GM18507 (cell line): ENCODE results near the gene KRTAP1-1.
"Not testable (repeated sequence)": the region's sequence is repeated elsewhere in the genome, so short reads cannot be mapped to it uniquely, and the experiment has no call there.

Source experiments
- DNase-seq: peaks from one replicate; pipeline ENCODE4 v3.0.0; 2011; ENCODE audit warnings: low read depth; ENCODE audit not compliant: insufficient read length; ENCODE audit errors: extremely low spot score
- FAIRE-seq: peaks from 2 replicates; lab custom pipeline; 2011; peaks lifted over from hg19 to GRCh38; lab: Jason Lieb, UNC

KRTAP1-1 gene

DNA sequence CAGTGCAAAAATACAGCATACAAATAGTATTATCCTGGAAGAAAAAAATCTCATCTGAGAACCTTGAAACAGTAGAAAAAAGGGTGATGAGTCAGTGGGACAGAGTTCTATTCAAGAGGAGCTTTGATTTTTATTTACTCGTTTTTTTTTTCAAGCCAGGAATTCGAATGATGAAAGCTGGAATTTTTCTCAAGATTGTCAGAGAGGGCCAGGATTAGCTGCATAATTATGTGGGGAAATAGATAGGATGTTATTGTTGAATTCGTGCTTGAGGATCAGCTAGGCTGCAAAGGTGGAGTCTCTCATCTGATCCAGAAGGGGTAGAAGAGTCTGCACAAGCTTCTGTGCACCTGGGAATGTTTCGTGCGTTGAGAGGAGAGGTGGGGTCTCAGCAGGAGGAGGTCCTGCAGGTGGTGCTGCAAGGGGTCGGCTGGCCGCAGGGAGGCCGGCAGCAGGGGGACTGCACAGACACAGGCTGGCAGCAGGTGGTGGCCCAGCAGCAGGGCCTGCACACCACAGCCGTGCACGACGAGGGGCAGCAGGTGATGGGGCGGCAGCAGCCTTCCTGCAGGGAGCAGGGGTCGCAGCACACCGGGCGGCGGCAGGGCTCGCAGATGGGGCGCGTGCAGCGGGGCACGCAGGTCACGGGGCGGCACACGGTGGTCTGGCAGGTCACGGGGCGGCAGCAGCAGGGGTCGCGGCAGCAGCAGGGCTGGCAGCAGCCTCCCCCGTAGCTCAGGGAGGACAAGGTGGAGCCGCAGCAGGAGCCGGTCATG is 18.2 kb upstream of the KRTAP1-1 start:
- not testable (repeated sequence) for DNase-seq, FAIRE-seq

DNA sequence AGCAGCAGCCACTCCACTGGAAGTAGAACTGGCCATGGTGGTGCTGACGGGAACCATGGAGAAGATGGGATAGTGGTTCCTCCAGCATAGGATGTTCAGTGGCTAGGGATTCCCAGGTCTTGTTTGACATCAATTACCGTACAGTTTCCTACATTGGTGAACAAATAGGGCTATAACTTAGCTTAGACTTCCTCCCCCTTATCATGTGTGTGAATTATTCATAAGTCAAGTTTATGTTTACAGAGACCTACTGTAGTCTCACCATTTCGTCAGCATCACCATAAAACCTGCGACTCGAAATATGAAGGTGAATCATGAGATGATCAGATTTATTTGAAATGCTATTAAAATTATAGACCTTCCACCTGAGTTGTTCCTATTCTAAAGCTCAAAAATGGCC is 17.5 kb upstream of the KRTAP1-1 start:
- no peak for DNase-seq
- no peak for FAIRE-seq

DNA sequence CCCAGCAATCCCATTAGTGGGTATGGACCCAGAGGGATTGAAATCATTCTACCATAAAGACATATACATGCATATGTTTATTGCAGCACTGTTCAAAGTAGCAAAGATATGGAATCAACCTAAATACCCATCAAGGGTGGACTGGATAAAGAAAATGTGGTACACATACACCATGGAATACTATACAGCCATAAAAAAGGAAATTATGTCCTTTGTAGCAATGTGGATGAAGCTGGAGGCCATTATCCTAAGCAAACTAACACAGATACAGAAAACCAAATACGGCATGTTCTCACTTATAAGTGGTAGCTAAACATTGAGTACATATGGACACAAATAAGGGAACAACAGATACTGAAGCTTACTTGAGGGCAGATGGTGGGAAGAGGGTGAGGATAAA is 16.3 kb upstream of the KRTAP1-1 start:
- FAIRE-seq: no peak
- no peak for DNase-seq

GRCh38 chr17:41055130-41055529 is 13.9 kb upstream of the KRTAP1-1 start, which contains the start of gene KRTAP2-2:
KRTAP2-2 (minus strand) TSS chr17:41055230; CDS start chr17:41055211, 19 bp downstream.
- not testable (repeated sequence) for DNase-seq, FAIRE-seq

DNA sequence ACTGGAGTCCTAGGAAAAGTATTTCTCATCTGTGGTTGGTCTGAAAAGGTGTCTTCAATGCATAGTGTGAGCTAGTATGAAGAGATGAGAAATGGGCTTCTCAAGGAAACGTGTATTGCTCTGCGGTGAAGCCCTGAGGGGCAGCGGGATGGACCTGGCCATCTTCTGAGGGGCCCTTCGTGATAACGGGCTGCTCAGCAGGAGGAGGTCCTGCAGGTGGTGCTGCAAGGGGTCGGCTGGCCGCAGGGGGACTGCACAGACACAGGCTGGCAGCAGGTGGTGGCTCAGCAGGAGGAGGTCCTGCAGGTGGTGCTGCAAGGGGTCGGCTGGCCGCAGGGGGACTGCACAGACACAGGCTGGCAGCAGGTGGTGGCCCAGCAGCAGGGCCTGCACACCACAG is 13.3 kb upstream of the KRTAP1-1 start:
- DNase-seq, FAIRE-seq: not testable (repeated sequence)

- no peak for FAIRE-seq
- no peak for DNase-seq
Measured at GRCh38 chr17:41054025-41054424, 12.8 kb upstream of the KRTAP1-1 start.

DNA sequence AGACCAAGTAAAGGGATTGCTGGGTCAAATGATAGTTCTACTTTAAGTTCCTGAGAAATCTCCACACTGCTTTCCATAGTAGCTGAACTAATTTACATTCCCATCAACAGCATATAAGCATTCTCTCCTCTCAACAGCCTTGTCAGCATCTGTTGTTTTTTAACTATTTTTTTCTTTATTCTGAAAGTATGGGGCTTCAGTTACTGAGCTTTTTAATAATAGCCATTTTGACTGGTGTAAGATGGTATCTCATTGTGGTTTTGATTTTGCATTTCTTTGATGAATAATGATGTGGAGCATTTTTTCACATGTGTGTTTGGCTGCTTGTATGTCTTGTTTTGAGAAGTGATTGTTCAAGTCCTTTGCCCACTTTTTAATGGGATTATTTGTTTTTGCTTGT is 11.3 kb upstream of the KRTAP1-1 start:
- DNase-seq (no peak), FAIRE-seq (no peak)

GRCh38 chr17:41049110-41049509 is 7.9 kb upstream of the KRTAP1-1 start:
- FAIRE-seq (no peak), DNase-seq (peak; percentile 17)

DNA sequence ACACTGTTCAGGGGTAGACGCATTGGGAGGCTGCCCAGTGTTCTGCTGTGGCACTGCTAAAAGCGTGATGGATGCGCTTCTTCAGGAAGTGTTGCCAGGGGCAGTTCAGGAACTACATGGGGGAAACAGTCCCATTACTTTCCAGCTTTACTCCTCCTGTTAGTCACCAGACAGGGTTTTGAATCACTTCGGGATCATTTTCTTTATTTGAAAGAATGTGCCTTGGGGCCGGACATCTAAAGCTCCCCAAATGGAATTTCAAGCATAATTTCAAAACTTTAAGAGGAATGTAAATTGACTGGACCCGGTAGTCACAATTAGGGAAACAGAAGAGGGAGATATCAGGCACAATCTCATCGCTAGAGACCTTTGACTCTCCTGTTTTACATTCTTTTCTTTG is 7.2 kb upstream of the KRTAP1-1 start:
- DNase-seq: no peak
- FAIRE-seq: no peak

- FAIRE-seq, DNase-seq: not testable (repeated sequence)
Measured at GRCh38 chr17:41046735-41047465, 5.7 kb upstream of the KRTAP1-1 start, which contains the start of gene KRTAP2-1. KRTAP2-1 (minus strand) TSS chr17:41047316; CDS start chr17:41047267, 49 bp downstream.

- FAIRE-seq: no peak
- DNase-seq: no peak
Measured at GRCh38 chr17:41042953-41043352, 1.7 kb upstream of the KRTAP1-1 start.

- FAIRE-seq (no peak), DNase-seq (no peak)
Measured at GRCh38 chr17:41037853-41038350, 3.3 kb downstream of the KRTAP1-1 start.

GRCh38 chr17:41034346-41034935 is 6.8 kb downstream of the KRTAP1-1 start, which contains the start of gene KRTAP1-3:
KRTAP1-3 (minus strand) TSS chr17:41034874; CDS start chr17:41034821, 53 bp downstream.
- not testable (repeated sequence) for FAIRE-seq

DNA sequence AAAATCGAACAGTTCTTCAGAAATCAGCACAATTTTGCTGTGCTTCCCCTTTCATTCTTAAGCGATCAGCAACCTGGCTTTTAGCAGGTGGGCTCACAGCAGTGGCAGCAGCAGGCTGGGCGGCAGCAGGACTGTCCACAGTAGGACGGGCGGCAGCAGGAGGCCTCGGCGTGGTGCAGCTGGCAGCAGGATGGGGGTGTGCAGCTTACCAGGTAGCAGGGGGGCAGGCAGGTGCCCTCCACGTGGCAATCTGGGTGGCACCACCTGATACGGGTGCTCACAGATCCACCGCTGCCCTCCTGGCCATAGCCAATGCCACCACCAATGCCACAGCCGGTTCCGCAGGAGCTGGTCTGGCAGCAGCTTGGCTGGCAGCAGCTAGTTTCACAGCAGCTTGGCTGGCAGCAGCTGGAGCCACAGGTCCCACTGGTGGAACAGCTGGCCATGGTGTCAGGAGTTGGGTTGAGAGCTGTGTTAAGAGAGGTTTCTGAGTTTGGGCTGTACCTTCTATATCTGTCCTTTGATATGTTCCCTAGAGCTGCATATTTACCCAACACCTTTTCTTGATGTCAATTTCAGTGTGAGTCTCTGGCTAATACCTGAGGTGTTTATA is 11.5 kb downstream of the KRTAP1-1 start, which contains the start of gene KRTAP1-4:
Gene KRTAP1-4 (minus strand): TSS at position 563 of the 613 bp plus-strand sequence. CDS start 117 bp downstream, at position 446.
- FAIRE-seq (no peak), DNase-seq (no peak)

More at GRCh38 chr17:41034346-41034935, 6.8 kb downstream of the KRTAP1-1 start, which contains the start of gene KRTAP1-3:
- DNase-seq: not testable (repeated sequence)

GRCh38 chr17:41026715-41027471 is 14.4 kb downstream of the KRTAP1-1 start, which contains the start of gene KRTAP1-5:
KRTAP1-5 (minus strand) TSS chr17:41027208; CDS start chr17:41027155, 53 bp downstream.
- DNase-seq: no peak
- no peak for FAIRE-seq

DNA sequence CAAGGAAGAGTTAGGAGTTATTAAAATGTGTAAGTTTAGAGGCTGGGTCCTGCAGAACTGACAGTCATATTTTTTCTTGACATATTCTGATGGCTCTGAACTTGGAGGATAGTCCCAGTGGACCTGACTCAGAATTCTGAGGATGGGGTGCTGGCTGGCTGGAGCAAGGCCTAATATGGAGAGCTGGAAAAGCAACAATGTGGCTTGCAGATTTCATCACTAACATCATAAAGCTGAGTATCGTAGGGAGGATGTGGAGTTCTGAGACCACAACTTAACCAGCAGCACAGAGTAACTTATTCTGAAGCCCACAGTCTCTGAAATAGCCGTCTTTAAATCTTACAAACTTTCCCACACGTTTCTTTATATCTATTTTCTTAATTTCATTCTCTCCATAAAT is 16.6 kb downstream of the KRTAP1-1 start:
- no peak for FAIRE-seq
- no peak for DNase-seq

DNA sequence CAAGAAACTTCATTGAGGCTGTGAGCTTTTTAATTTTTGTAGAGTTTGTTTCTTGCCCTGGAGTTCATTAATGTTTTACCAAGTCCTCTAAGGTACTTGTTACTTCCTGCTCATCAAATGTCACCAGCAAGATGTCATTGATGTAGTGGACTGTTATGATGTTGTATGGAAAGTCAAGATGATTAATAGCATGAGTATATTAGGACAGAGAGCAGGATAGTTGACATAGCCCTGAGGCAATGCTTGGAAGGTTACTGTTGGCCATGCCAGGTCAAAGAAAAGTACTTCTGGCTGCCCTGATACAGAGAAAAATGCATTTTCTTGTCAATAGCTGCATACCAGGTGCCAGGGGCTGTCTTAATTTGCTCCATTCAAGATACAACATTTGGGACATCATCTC is 20.9 kb downstream of the KRTAP1-1 start:
- no peak for DNase-seq
- FAIRE-seq: no peak

DNA sequence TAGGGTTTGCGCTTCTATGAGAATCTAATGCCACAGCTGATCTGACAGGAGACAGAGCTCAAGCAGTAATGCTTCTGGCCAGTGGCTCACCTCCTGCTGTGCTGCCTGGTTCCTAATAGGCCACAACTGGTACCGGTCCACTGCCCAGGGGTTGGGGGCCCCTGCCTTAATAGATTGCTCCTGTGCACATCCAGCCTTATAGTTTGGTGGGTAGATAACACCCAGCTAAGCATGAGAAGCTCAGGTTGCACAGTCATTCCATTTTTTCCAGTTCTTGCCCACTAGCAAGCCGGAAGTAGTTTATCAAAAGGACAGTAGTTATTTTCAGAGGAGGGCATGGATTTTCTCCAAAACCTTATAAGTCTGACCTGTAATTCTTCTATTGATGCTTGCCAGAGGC is 21.8 kb downstream of the KRTAP1-1 start:
- DNase-seq (no peak), FAIRE-seq (no peak)
